ENCODE data around the gene TMEM43.

The TMEM43 gene

DNA sequence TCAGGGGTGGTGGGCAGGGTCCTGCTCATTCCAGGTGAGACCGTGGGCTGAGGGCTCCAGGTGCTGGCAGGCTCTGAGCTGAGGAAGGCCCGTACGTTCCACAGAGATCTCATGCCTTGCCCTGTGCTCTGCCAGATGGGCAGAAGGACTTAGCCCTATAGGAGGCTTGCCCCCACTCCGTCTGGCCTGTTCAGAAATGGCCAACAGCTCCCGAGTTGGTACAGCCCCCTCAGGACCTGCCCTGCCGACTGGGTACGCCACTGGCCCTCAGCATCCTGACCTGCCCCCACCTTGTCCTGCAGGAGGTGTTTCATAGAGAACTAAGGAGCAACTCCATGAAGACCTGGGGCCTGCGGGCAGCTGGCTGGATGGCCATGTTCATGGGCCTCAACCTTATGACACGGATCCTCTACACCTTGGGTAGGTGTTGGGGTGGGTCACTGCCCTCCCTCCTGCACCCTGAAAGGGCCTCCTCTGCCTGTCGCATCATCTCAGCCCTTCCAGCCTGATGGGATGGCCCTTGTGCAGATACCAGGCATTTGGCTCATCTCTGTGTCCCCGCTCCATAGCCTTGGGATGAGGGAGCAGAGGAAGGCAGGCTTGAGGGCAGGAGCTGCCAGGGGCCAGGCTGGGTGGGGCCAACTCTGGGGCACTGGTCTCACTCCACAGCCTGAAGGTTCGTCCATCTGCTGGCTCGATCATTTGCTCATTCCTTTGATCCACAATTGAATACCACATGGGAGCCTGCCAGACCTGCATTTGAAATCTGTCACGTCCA is 14.2 kb downstream of the TMEM43 start:
- no peak for DNase-seq

DNA sequence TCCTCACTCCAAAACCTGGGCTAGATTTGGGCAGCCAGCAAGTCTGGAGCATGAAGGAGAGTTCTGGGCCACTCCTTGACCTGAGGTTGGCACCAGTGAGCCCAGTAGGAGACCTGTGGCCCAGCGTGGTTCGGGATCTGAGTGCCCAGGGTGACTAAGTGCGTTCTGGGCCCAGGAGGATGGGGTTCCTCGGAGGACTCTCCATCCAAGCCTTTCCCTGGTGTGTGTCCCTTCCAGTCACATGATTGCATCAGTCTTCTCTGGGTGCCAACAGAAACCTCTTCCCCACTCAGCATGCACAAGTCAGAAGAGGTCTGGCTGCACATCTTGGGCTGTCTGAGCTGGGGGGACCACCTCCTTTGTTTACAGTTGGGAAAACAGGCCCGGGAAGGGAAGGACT is 14.9 kb downstream of the TMEM43 start:
- DNase-seq, result no peak

GRCh38 chr3:14140668-14141067 is 15.8 kb downstream of the TMEM43 start:
- DNase-seq, result no peak

DNA sequence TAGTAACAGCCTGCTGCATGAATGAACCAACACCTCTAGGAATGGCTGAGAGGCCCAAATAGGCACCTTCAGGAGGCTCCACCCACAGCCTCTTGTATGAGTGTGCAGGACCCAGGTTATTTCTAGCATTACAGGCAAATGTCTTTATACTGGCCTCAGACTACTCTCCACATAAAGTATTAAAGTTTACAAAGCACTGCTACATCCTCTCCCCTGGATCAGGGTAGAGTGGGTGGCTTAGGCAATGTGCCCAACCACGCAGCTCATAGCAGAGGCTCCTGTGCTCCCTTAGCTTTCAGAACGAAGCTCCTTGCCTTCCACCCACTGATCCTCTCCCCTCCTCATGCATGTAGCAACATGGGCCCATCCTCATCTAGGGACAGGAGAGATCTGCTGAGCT is 16.3 kb downstream of the TMEM43 start:
- DNase-seq, result no peak

- DNase-seq, result no peak
These were observed 16.9 kb downstream of the TMEM43 start for GRCh38 chr3:14141602-14142341.

DNA sequence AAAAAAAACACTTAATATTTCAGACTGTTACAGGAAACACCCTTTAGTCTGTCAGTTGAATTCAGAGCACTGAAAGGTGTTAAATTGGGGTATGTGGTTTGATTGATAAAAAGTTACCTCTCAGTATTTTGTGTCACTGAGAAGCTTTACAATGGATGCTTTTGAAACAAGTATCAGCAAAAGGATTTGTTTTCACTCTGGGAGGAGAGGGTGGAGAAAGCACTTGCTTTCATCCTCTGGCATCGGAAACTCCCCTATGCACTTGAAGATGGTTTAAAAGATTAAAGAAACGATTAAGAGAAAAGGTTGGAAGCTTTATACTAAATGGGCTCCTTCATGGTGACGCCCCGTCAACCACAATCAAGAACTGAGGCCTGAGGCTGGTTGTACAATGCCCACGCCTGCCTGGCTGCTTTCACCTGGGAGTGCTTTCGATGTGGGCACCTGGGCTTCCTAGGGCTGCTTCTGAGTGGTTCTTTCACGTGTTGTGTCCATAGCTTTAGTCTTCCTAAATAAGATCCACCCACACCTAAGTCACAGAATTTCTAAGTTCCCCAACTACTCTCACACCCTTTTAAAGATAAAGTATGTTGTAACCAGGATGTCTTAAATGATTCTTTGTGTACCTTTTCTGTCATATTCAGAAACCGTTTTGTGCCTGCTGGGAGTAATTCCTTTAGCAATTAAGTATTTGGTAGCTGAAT is 17.9 kb downstream of the TMEM43 start:
- peak; percentile 85 for DNase-seq

GRCh38 chr3:14143271-14144225 is 18.7 kb downstream of the TMEM43 start:
- DNase-seq, result no peak

DNA sequence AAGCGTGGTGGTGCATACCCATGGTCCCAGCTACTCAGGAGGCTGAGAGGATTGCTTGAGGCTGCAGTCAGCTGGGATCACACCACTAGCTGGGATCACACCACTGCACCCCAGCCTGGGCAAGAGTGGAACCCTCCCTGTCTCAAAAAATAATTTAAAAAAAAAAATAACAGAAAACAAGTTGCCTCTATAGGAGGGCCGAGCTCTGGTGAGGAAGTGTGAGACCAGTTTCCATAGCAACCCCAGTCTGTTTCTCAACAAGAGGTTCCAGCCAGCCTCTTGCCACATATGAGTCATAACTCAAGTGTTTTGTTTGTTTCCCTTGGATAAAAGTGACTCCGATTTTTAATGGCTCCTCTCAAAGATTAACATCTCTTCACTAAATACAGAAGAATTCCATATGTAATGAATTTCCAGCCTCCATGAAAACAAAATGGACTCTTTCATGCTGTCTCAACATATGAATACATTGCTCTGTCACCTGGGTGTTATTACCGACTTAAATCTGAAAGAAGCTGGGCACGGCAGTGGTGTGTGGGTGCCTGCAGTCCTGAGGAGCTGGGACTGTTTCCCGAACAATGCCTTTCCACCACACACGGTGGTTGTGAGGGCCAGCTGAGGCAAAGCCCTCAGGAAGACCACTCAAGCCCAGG is 19.7 kb downstream of the TMEM43 start:
- peak; percentile 93 for DNase-seq

- DNase-seq, result no peak
These were observed 20.4 kb downstream of the TMEM43 start for GRCh38 chr3:14145236-14145635.

DNA sequence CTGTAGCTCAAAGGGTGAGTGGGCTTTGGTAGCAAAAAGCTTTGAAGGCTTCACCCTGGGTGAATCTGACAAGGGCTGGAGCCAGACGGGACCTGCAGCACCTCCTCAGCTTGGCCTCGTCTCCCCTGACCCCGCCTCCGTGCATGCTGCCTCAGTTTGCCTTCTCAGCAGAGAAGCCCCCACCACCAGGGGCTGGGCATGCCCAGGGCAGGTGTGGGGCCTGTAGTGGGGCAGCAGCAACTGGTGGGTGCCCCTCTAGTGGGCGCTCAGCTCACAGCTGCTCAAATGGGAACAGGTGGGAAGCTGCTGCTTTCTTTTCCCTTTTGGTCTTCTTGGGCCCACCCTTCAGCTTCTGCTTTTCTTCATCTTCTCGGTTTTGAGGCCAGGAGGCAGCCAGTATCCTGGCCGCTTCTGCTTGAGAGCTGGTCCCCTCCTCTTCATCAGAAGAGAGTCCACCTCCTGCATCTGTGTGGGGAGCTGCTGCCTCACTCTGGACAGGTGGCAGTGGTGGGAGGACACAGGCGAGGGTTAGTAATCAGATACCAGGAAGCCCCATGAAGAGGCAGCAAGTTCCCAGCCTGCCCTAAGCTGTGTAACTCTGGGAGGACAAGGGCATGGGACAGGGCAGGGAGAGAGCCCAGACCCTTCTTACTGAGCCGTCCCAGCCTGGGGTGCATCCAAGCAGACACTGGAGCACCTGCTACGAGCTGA is 21.0 kb downstream of the TMEM43 start:
- no peak for DNase-seq

DNA sequence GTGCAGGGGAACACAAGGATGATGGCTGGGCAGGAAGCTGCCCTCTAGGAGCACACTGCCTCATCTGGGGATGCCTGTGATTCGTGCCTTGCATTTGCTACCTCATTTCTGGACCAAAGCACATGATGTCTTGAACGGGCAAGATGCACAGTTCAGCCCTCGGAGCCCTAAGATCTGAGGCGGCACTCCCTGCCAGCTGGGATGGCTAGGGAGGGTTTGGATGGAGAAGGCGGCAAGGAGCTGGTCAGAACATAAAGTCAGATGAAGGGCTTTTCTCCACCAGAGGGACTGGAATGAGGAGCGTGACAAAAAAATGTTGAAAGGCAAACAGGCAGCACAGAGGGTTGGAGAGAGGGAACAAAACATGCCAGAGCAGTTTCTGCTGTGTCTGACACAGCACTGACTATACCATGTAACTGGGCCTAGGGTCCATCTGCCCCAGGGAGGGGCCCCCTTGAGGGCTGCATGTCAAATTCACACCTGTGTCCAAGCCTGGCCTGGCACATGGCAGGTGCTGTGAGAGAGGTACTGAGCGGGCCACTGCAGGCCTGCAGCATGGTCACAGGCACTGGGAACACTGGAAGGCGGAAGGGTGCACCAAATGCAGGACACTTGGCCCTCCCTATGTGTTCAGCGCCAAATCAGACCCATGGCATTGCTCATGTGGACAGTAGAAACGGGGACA is 21.7 kb downstream of the TMEM43 start:
- no peak for DNase-seq

DNA sequence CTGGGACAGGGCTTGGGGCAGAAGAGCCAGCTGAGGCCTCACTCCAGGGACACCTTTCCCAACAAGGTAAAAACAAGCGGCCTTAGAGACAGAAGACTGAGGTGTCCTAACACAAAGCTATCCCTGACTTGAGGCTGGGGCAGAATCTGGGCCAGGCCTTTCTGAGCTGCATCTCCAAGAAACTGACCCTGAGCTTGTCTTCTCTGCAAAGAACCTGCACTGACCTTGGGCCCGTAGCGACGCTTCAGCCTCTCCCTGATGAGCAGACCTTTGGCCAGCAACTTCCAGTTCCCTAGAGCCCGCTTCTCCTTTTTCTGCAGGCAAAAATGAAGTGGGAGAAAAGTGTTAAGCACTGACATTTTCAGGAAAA is 22.2 kb downstream of the TMEM43 start:
- no peak for DNase-seq

- no peak for DNase-seq
These were observed 22.8 kb downstream of the TMEM43 start for GRCh38 chr3:14147617-14148016.

DNA sequence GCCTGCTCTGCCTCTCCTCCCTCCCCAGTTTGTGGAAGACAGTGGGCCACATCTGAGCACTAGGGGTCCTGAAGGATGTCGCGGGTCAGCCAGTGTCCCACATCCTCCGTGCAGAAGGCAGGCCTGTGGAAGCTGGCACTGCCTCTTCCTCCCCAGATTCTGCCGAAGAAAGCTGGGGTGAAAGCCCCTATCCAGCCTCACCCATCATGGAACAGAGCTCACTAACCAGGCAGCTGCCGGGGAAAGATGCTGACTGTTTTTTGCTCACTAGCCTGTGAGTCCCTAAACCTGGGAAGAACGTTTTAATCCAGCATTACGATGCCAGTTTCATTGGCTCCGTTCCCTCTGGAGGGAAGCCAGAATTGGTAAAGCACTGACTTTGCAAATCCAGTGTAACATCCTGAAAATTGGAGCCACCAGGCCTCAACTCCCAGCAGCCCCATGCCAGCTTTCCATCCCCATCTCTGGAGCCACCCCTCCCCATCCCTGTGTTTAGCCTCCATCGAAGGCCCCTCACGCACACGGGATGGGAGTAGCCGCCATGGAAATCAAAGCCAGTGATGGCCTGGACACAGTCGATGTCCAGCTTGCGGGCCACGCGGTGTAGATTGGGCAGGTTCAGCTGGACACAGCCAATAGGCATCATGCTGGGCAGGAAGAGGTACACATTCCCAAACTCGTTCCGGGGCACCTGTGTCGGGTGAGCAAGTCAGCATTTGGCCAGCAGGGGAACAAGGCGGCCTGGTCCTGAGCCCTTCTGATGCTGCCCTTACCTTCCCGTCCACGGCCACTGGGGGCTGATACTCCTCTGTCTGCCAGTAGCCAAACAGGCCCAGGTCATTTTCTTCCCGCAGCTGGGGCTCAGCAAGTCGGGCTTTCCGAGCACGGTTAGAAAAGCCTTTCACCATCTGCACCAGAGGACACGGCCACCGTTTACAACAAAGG is 23.5 kb downstream of the TMEM43 start:
- no peak for DNase-seq

GRCh38 chr3:14150078-14150477 is 25.2 kb downstream of the TMEM43 start:
- no peak for DNase-seq

- no peak for DNase-seq
These were observed 25.8 kb downstream of the TMEM43 start for GRCh38 chr3:14150491-14151230.

- DNase-seq, result no peak
These were observed 26.7 kb downstream of the TMEM43 start for GRCh38 chr3:14151471-14152083.

DNA sequence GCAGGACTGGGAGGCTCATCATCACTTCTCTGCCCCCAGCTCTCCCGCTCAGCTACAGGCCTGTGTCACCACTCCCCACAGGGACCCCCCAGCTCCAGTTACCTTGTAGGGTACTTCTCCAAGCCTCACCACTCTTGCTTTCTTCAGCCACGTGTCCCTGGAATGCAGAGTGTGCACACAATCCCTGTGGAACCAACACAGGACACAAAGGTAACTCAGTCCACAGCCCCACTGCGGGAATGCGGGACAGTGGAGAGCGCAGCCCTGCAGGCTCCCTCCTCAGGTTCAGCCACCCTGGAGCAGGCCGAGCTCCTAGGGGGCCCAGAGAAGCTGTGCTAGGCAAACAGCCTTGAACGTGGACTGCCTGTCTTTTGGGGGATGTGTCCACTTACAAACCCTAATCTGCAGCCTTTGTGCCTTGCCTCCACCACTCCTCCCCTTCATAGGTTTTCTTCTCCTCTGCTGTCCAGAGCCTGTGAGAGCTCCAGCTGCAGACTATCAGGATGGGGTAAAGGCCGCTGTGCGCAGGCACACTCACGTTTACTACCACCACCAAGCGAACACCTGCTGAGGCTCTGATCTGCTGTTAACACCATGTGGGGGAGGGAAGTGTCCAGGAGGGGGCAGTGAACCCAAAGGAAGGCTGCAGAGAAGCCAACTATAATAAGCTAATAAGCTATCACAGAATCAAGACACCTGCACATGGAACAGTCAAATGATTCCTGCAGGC is 27.5 kb downstream of the TMEM43 start:
- DNase-seq, result no peak

Measured in CD4-positive, alpha-beta T cell treated with Interleukin-10 for 1 hour (primary cell).